ENCODE results near the gene DRD3. TPM values are rescaled to one million over a fixed set of nuclear protein-coding genes. Genes with fewer than 3 reads are reported as not detected.
A peak's percentile ranks its signal among the peaks of the same experiment; 100 is the strongest.

Gene DRD3
- total RNA-seq, 1 donor from 2014 or later = not detected

DNA sequence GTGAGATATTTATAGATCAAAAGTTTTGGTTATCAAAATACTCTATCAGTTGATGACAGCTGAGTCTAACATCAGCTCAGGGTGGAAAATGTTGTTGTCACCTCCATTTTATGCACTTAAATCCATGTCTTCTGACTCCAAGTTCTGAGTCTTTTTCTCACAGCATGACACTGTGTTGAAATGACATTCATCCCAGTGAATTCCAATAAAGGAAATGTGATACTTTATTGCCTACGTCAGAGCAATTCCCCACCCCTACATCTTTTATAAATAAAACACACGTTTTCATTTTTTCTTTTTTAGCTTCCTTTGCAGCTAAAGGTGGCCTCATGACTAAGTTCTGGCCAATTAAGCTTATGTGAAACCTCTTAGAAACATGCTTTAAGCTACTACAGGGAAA lies 10.7 kb downstream of the DRD3 start:
- H3K9me3 Mint-ChIP-seq = no peaks in the 10 kb centered on the region
- no peak for DNase-seq (ENCODE audit: low read depth, low spot score)
- H3K27me3 Mint-ChIP-seq (ENCODE audit: low read depth) = peaks cover 36% of the 10 kb centered on the region
- H3K4me1 Mint-ChIP-seq = no peaks in the 10 kb centered on the region
- H3K4me3 Mint-ChIP-seq = no peak overlapping the region
- no peaks in the 10 kb centered on the region for H3K36me3 Mint-ChIP-seq (ENCODE audit: low read depth)
- no peak overlapping the region for H3K27ac Mint-ChIP-seq (ENCODE audit: unreplicated experiment)
- TF ChIP-seq, protein P1, sequence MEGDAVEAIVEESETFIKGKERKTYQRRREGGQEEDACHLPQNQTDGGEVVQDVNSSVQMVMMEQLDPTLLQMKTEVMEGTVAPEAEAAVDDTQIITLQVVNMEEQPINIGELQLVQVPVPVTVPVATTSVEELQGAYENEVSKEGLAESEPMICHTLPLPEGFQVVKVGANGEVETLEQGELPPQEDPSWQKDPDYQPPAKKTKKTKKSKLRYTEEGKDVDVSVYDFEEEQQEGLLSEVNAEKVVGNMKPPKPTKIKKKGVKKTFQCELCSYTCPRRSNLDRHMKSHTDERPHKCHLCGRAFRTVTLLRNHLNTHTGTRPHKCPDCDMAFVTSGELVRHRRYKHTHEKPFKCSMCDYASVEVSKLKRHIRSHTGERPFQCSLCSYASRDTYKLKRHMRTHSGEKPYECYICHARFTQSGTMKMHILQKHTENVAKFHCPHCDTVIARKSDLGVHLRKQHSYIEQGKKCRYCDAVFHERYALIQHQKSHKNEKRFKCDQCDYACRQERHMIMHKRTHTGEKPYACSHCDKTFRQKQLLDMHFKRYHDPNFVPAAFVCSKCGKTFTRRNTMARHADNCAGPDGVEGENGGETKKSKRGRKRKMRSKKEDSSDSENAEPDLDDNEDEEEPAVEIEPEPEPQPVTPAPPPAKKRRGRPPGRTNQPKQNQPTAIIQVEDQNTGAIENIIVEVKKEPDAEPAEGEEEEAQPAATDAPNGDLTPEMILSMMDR (conservative IDR thresholded peaks at IDR 0.05) = no peak

DNA sequence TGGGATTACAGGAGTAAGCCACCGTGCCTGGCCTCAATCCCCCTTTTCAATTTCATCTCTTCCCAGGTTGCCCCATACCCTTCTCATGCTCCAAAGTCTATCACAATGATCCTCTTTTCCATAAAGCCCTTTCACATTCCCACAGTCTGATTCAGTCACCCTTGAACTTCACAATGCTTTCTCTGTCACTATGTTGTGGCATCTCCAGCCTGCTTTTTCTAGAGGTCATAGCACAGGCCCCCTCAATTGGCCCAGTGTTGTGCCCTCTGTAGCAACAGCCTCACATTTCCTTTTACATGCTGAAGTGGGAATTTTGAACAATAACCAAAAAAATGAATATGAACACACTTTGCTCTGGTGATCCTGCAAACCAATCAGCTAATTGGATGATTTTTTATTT lies 21.5 kb downstream of the DRD3 start:
- DNase-seq (ENCODE audit: low read depth, low spot score) = no peak
- H3K9me3 Mint-ChIP-seq = no peaks in the 10 kb centered on the region
- no peak overlapping the region for H3K27ac Mint-ChIP-seq (ENCODE audit: unreplicated experiment)
- peaks cover 11% of the 10 kb centered on the region for H3K27me3 Mint-ChIP-seq (ENCODE audit: low read depth)
- no peaks in the 10 kb centered on the region for H3K36me3 Mint-ChIP-seq (ENCODE audit: low read depth)
- peaks cover 38% of the 10 kb centered on the region for H3K4me1 Mint-ChIP-seq
- TF ChIP-seq, protein P1 (conservative IDR thresholded peaks at IDR 0.05) = no peak
- no peak overlapping the region for H3K4me3 Mint-ChIP-seq

DNA sequence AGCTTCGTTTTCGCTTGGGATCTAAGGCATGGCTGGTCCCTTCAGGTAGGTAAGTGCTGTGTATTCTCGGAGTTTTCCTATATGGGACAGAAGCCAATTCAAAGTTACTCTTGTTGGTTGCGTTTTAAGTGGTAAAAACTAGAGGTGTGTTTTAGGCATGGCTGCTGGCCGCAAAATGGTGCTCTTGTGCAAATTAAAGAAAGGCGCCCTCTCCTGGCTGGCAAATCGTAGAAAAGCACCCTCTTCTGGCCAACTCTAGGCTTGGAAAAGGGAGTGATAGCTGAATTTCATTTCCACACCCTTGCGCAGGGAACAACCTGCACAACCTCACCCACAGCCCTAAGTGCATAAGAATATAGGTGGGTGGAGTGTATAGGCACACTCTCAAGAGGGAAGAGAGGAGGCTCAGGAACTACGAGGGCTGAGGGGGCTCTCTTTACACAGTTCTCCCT lies 23.5 kb downstream of the DRD3 start:
- TF ChIP-seq, protein P1 (conservative IDR thresholded peaks at IDR 0.05) = peak; percentile 49
- peak; percentile 18 for DNase-seq (ENCODE audit: low read depth, low spot score)
- H3K27me3 Mint-ChIP-seq (ENCODE audit: low read depth) = peaks cover 9% of the 10 kb centered on the region
- no peaks in the 10 kb centered on the region for H3K9me3 Mint-ChIP-seq
- H3K4me3 Mint-ChIP-seq = no peak overlapping the region
- H3K27ac Mint-ChIP-seq (ENCODE audit: unreplicated experiment) = no peak overlapping the region
- H3K4me1 Mint-ChIP-seq = peaks cover 38% of the 10 kb centered on the region
- no peaks in the 10 kb centered on the region for H3K36me3 Mint-ChIP-seq (ENCODE audit: low read depth)

DNA sequence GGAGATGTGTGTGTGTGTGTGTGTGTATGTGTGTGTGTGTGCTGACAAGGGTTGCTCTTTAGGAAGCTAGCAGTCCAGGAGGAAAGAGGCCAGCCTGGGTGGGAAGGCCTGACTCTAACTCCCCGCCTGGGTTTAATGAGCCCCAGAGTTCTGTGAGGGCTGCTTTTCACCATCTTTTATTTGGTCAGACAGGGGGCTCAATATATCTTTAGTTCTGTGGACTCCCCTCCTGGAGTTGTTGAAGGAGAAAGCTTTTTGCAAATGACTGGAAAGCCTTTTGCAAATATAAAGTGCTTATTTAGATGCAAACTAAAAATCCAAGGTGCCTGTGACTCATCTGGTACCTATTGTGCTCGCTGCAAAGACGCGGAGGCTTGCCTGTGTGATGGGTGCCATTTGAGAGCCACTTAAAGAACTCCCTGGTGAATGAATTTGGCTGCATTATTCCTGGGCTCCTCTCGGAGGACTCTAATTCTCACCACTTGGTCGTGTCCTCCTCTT lies 24.5 kb downstream of the DRD3 start:
- TF ChIP-seq, protein P1 (conservative IDR thresholded peaks at IDR 0.05) = no peak
- Mint-ChIP-seq H3K9me3 (no peaks in the 10 kb centered on the region), H3K4me1 (peaks cover 43% of the 10 kb centered on the region), H3K36me3 (ENCODE audit: low read depth) (no peaks in the 10 kb centered on the region), H3K27me3 (ENCODE audit: low read depth) (peaks cover 9% of the 10 kb centered on the region), H3K4me3 (peak overlapping the region; percentile 39), H3K27ac (ENCODE audit: unreplicated experiment) (no peak overlapping the region)
- DNase-seq (ENCODE audit: low read depth, low spot score) = peak; percentile 7

DNA sequence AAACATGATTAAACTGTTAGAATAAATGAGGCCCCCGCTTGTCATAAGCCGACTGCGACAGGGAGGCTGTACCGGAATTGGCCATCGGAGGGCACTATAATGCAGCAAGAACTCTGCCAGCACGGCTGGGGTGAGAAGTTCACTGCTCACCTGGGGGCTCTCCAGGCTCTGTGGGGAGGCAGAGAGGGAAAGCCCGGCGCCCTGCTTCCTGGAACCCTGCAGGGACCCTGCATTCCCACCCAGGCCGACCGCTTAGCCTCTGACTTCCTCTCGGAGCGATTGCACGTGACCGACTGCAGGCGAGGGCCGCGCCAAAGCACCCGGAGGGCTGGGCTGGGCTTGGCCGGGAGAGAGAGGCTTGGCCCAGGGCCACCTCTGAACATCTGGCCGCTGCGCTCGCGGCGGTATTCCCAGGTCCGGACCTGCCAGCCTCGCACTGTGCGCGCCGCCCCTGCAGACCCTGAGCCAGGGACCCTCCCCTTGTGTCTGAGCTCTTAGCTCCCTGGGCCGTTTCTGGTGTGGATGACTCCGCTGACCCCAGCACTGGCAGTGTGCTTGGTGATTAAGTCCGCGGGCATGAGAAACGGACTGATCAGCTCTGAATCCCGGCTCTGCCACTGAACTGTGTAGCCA lies 26.2 kb downstream of the DRD3 start:
- Mint-ChIP-seq H3K9me3 (no peaks in the 10 kb centered on the region), H3K27me3 (ENCODE audit: low read depth) (peaks cover 3% of the 10 kb centered on the region), H3K4me1 (peaks cover 43% of the 10 kb centered on the region), H3K27ac (ENCODE audit: unreplicated experiment) (no peak overlapping the region), H3K4me3 (peak overlapping the region; percentile 65), H3K36me3 (ENCODE audit: low read depth) (no peaks in the 10 kb centered on the region)
- DNase-seq (ENCODE audit: low read depth, low spot score) = peak; percentile 76
- TF ChIP-seq, protein P1 (conservative IDR thresholded peaks at IDR 0.05) = peak; percentile 95

Measured in neural crest cell (in vitro differentiated cells).